NCI-H1048 (cell line): ENCODE data around the gene FBP1.
"Not testable (repeated sequence)": the region's sequence is repeated elsewhere in the genome, so short reads cannot be mapped to it uniquely, and the experiment has no call there.

Source experiments
- DNase-seq: peaks from one replicate; lab custom pipeline; 2025; lab: John Stamatoyannopoulos, UW

The FBP1 gene

DNA sequence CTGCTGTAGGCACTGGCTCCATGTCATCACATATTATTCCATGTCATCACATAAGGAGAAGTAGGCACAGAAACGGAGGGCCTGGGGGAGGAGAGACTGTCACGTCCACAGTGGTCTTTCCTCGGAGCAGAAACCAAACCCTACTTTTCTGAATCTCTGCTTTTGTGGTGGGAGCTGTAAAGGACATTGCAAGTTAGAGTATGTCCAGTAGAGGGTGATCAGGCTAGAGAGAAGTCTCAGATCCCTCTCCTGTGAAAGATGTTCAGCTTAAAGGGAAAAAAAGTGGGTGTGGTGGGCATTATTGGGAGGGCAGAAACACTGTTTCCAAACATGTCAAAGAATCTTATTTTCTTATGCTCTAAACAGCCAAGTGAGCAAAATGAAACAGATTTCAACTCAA lies 26.3 kb downstream of the FBP1 start:
- no peak for DNase-seq

DNA sequence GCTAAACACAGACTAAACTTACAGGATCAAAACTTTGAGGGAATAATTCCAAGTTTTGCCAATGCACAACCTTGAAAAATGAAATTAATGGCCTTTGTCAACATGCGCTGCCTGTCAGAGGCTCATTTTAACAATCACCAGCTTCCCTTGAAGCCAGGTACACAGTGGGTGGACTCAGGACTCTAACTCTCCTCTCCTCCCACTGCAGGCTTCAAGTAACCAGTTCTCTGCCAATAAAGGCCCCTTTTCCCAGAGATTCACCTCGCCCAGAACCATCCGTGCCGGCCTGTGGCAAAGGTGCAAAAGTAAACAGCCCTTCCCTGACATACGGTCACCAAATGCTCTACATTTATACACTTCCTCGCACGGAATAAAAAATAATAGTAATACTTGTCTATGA lies 27.2 kb downstream of the FBP1 start:
- DNase-seq: no peak

DNA sequence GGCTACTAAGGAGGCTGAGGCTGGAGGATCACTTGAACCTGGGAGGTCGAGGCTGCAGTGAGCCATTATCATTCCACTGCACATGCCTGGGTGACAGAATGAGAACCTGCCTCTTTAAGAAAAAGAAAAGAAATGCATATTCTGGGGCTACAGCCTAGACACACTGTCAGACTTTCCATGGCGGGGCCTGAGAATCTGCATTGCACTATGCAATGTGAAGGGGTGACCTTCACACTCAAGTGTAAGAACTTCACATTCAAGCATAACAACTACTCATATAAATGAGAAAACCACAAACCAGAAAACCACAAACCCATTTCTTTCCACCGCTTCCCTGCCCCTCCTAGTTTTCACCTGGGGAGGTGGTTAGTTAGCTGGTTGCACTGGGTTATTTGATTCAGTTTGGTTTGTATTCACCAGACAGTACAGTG lies 27.7 kb downstream of the FBP1 start:
- no peak for DNase-seq

DNA sequence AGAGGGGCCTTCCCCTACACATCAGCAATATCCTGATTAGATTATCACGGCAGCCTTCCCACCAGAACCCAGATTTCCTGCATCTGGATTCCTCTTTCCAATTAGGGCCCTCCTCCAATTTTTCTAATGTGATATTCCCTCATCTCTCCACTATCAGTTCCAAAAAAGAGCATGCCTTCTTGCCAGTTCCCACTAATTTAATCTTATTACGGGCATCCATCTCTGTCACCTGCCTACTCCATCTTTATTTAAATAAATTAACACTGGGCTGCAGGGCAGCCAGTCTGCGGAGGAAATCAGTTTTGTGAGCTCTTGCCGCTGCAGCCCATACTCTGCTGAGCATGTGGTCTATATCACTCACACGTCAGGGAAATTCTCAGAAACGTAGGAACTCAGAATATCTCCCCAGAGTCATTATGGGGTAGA lies 29.1 kb downstream of the FBP1 start:
- no peak for DNase-seq

DNA sequence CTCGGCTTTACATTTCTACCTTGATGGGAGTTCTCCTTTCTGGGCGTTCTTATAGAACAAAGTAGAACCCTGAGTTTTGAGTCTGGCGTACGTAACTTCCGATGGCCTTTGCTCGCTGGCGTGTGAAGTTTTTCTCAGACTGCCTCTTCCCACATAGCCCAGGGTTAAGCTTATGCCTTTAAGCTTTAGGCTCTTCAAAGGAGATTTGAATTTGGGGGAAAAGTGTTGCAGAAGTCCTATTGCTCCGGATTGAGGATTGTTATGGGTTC lies 32.0 kb downstream of the FBP1 start:
- DNase-seq: no peak

DNA sequence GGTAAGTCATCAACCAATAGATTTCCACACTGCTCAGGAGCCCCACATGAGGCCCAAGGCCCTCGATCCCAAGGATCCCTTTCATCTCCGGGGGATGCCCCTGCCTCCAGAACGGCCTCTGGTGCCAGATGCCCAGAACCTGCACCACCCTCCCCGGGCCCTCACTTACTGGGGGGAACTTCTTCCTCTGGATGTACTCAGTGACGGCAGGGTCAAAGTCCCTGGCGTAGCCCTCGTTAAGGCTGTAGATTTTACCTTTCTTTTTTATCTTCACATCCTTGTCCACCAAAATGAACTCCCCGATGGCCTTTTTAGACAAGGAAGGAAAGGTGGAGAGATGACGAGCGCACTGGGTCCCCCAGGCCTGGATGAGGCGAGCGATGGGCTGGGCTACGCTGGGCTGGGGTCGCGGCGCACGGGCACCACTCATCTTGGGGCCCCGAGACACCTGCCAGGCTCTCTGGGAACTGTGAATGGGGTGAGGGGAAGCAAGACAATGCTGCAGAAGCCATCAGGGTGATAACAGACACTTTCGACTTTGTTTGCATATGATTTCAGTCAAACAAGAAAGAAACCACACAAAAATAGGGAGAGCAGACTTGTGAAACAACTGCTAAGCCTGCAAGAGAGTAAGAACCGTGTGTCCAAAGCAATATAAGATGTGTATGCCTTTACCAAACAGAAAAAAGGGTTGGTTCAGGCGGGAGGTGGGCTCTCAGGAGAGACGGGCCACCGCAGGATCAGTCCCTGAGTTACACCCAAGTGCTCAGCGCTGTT lies 32.5 kb downstream of the FBP1 start:
- DNase-seq: no peak

DNA sequence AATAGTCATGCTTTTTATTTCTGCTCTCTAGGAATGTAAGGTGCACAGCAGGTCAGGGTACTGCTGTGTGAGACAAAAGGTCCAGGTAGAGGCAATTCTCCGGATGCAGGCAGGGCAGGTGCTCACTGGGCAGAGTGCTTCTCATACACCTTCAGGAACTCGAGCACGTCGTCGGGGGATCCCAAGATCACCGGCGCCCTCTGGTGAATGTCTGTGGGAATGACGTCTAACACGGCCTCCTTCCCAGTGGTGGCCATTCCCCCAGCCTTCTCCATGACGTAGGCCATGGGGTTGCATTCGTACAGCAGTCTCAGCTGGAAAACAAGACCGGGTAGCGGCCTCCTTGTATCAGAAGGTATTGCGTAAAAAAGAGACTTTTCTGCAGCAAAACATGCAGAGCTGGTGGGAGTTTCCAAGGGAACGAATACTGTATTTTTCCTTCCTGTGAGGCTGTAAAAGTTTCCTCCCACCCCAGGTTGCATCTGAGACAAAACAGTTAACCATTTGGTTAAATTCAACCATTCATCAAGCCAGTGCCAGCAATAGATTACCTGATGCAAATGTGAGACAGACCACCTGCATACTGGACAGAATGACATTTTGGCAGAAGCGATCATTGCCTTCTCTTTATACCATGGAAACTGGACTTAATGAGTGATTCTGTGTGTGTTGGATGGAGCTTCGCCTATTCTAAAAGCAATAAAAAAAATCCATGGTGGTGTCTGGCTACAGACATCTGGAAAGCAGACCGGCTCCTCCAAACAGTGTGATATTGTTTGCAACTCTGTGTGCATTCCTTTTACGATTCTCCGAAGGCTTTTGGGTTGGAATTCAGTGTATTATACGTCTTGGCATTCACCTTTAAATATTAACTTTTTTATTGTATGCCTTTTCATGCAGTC lies 35.8 kb downstream of the FBP1 start:
- DNase-seq: no peak

DNA sequence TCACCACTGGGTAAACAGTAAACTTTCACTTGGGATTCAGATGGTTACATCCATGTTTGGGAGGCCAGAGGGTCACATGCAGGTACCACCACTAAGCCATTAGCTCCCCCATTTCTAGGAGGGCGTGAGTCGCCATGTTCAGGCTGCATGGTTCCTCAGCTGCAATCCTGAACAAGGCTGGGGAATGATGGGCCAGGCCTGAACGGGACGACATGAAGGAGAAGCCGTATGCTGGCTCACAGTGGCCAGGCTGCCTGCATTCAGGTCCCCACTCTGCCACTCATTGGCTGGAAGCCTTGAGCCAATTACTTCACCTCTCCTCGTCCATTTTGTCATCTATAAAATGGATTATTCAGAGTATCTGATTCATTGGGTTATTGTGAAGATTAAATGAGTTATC lies 36.7 kb downstream of the FBP1 start:
- DNase-seq: no peak

DNA sequence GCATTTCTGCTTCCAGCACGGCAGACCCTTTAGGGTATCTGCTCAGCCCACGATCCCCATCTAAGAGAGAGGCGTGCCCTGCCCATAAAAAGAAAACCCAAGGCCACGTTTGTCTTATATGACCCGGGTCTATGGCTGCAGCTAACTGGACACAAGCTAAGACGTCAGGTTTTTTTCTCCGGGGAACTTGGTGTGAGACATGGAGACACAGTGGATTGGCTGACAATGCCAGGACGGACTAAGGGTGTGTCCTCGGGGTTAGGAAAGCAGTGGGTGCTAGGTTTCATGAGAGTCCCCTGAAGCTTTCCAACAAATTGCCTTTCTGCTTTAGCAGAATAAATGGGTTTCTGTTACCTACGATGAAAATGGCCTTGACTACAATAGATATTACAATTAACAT lies 38.6 kb downstream of the FBP1 start:
- DNase-seq: no peak

DNA sequence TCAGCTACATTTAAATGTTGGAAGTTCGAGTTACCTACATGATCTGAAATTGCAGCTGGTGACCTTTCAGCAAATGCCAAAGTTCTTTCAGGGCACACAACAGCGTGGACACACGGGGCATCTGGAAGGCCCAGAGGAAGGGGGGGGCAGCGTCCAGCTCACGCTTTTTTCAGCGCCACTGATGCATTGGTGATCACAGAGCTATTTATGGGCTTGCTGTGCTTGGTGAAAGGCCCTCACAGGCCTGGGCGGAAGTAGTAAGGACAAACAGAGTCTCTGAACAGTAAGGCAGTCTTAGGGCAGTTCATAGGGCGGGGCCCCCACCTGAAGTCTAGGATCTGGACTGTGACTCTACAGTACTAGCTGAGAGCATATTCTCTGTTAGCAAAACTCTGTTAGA lies 39.1 kb downstream of the FBP1 start:
- no peak for DNase-seq

DNA sequence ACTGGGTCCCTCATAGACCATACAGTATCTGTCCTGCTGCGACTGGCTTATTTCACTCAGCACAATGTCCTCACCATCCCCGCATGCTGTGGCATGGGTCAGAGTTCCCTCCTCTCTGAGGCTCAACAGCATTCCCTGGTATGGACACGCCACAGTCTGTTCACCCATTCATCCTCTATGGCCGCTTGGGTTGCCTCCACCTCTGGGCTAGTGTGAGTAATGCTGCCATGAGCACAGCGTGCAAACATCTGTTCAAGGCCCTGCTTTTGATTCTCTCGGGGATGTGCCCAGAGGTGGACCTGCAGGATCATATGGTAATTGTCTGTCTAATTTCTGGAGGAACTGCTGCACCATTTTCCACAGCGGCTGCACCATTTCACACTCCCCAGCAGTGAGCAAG lies 40.2 kb downstream of the FBP1 start:
- no peak for DNase-seq

DNA sequence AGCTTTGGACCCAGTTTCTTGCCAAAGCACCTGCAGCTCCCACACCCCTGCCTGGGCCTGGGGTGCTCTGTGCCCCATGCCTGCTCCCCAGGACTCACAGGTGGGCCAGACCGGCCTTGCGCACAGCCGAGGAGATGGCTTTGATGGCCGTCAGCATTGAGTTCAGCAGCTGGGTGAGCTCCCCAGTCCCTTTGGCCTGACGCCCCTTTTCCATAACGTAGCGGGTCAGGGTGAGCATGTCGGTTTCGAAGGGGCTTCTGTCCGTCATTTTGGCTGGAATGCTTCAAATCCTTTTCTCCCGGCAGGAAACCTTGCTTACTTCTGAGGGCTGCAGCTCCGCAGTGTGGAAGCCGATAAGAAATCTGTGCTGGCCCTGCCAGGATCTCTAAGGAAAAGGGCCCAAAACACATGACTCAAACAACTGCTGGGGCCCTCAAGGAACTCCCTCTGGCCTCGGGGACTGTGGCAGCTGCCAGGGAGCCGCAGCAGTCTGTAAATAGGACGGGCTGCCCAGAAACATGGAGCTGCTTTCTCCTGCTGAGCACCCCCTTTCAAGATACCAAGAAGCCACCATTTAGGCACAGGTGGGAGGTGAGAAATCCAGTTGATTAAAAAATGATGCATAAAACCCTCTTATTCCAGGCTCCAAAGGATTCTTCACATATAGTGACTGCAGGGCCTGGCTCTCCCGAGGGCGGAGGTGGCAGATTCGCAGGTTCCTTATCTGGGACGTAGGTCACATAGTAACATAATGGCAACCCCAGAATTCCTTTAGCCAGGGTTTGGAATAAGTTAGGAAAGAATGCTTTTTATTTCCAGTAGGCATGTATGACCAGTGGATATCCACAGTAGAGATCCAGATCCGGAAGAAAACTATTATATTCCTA lies 45.6 kb downstream of the FBP1 start, which contains the start of gene FBP2:
TSS of gene FBP2 (minus strand) at position 366 of the 887 bp plus-strand sequence. CDS start at position 268, 98 bp downstream.
- no peak for DNase-seq

DNA sequence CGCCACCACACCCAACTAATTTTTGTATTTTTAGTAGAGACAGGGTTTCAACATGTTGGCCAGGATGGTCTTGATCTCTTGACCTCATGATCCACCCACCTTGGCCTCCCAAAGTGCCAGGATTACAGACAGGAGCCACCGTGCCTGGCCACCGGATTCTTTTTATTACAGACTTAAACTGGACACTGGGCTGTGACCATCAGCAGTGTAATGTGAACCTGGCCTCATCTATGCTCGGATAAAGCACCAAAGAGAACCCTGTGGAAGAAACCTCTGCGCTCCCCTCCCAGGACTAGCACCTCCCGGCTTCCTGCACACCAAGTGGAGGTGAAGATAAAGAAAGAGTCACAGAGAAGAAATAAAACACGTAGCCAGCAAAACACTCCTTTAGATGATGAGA lies 46.6 kb downstream of the FBP1 start:
- not testable (repeated sequence) for DNase-seq

DNA sequence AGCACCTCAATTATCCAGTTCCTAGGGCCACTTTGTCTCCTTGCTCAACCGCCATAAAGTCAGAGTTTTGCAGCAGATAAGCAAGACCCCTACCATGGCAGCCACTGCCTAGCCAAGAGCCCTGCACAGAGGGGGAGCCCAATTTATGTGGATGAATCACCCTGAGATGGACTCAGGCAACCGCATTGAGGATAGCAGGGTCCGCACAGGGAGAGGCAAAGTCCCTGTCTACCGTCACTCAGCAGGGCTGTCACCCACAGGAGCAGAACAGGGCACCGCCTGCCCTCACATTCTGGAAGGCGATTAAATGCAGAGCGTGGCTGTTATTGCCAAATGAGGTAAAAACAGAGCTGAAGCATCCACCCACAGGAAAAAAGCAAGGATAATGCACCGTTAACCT lies 47.4 kb downstream of the FBP1 start:
- no peak for DNase-seq

DNA sequence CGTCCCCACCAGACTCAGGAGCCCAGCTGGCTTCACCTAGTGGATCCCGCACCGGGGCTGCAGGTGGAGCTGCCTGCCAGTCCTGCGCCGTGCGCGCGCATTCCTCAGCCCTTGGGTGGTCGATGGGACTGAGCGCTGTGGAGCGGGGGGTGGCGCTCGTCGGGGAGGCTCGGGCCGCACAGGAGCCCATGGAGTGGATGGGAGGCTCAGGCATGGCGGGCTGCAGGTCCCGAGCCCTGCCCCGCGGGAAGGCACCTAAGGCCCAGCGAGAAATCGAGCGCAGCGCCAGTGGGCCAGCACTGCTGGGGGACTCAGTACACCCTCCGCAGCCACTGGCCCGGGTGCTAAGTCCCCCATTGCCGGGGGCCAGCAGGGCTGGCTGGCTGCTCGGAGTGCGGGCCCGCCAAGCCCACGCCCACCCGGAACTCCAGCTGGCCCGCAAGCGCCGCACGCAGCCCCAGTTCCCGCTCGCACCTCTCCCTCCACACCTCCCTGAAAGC lies 48.2 kb downstream of the FBP1 start:
- DNase-seq: not testable (repeated sequence)

DNA sequence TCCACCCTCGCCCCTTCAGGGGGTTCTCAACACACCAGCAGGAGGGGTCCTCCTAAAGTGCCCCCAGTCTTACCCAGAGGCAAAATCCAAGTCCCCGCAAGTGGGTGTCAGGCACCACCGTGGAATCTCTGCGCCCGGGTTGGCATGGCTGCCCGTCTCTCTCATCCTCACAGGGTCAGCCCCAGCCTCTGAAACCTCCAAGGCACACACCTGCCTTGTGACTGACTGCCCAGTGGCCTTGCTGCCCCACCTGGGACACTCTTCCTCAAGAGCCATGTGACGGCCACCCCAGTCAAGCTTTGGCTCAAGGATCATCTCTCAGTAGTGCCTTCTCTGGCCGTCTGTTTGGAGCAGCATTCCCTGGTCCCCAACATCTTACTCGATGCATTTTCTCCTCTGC lies 50.6 kb downstream of the FBP1 start:
- DNase-seq: no peak

DNA sequence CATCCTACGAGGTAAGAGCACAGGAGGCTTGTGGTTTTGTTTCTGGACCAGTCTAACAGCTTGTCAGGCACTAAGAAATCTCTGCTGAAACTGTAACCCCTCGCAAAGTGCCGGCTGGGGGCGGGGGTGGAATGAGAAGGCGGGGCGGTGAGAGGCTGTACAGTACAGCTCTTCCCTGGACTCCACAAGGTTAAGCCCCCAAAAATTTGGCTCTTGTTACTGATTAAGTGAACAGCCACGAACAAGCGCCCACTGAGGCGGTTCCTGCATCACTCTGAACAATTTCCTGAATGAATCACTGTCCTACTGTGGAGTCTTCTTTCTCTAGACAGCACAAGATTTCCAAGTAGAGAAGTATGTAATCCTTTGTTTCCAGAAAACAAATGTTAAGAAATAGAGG lies 52.5 kb downstream of the FBP1 start:
- no peak for DNase-seq

DNA sequence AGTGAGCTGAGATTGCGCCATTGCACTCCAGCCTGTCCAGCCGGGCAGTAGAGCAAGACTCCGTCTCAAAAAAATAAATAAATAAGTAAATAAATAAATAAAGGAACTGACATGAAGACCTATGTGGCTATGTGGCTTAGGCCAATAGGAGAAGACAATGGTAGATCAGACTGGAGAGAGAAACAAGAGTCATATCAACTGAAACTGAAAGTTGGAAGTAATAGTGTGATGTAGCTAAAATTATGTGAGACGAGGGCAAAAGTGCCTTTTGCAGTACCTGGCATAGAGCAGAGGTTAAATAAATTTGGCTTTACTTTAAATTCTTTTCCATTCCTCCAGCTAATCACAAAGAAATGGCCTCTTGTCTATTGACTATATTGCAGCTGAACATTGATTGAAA lies 53.0 kb downstream of the FBP1 start:
- DNase-seq: no peak

DNA sequence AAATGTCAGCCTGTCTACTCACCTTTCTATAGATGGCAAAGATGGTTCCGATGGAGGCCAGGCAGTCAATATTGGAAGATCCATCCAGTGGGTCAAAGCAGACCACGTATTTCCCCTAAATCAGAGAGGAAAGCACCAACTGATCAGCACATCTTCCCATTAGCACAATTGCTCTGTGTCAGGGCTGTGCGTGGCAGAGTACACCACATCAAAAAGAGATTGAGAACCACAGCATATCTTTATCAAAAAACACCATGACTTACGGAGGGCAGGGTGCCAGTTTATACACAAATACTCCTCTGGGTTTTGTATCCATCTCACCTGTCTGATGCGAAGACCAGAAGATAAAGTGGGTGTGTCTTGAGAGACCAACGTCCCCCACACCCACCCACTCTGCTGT lies 54.8 kb downstream of the FBP1 start:
- no peak for DNase-seq

DNA sequence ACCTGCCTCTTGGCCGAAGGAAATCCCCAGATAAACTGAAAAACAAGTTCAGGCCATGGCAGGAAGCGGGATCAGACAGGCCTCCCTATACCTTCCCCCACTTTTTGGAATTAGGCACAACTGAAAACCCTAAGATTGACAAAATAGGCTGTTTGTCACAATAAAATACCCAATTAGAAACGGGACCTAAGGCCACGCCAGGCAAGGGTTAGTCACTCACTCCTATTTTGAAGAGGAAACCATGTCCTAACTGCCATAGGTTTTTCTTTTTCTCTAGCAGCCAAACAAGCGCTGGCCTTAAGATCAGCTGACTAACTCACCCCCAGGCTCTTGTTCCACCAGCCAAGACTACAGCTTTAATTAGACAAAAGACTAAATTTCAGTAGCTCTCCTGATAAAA lies 57.6 kb downstream of the FBP1 start:
- DNase-seq: no peak

DNA sequence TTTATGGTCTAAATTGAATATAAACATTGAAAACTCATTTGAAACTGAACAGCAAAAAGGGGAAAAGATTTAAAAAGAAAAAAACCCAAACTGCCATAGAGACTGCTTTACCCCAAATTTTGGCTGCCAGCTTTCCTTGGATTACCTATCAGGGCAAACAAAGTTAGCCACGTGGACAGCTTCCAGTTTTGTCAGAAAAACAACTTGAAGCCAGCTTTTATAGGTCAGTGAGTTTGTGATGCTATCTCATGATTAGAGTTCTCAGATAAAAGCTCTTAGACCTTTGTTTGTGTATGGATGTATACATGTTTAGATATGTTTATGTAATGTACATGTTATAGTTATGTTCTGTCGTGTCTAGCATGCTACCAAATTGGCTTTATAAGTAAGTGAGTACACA lies 61.7 kb downstream of the FBP1 start:
- no peak for DNase-seq

DNA sequence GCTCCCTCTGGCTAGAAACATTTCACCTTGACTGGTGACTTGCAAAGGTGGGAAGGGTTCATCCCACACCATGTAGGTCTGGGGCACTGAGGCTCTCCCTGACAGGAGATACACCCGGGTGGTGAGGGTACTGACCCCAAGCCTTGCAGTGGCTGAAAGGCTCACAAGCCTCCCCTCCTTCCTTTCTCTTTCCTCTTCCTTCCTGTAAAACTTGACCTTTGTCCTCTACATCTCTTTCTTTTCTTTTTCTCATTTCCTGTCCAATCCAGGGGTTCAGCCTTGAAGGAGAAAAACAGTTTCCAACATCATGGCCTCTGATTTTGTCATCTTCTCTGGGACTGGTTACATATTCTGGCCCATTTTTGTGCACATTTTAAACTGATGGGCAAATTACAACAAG lies 62.3 kb downstream of the FBP1 start:
- no peak for DNase-seq
